Stimulated activated CD8-positive, alpha-beta memory T cell treated with anti-CD3 and anti-CD28 coated beads, Interleukin-4, amount 100 ng/mL, for 24 hours (primary cell): Measurements from ENCODE around the gene MZB1.
"Not testable (repeated sequence)": the region's sequence is repeated elsewhere in the genome, so short reads cannot be mapped to it uniquely, and the experiment has no call there.

Experiments
- DNase-seq: peaks from one replicate; pipeline ENCODE4 v3.0.0-alpha.2; 2020; ENCODE audit warnings: low read depth

MZB1 gene

DNA sequence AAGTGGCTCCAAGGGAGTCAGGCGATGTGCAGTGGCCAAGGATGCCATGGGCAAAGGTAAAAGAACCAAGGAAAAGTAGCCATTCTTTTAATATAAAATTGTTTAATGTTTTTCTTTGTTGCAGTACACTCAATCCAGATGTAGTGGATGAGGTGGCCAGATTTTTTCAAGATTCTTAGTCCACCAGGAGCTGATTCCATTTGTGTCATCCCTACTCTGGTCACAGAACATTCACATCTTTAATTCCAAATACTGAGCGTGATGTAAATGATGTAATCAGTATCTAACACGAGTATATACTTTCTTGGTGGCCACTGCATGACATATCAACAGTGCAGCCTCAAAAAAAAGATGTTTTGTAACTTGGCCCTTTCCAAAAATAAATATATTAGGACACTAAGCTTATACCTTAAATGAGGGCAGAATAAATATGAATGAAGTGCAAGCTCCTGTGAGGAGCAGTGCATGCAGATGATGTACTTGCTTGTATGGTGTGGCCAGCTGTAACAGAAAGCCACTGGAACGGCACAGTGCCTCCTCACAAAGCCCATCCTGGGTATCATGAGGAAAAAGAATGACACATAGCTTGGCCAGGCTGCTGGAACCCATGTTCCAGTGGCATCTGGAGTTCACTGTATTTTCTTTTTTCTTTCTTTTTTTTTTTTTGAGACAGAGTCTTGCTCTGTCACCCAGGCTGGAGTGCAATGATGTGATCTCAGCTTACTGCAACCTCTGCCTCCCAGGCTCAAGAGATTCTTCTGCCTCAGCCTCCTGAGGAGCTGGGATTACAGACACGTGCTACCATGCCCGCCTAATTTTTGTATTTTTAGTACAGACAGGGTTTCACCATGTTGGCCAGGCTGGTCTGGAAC lies 20.6 kb upstream of the MZB1 start:
- DNase-seq = no peak

DNA sequence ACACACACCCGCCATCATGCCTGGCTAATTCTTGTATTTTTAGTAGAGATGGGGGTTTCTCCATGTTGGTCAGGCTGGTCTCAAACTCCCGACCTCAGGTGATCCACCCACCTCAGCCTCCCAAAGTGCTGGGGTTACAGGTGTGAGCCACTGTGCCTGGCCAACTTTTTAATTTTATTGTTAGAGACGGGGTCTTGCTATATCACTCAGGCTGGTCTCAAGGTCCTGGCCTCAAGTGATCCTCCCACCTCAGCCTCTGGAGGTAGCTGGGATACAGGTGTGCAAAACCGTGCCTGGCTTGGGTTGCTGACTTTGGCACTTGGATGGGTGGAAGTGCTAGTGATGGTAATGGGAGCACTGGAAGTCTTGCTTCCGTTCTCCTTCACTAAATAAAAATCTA lies 19.4 kb upstream of the MZB1 start:
- not testable (repeated sequence) for DNase-seq

DNA sequence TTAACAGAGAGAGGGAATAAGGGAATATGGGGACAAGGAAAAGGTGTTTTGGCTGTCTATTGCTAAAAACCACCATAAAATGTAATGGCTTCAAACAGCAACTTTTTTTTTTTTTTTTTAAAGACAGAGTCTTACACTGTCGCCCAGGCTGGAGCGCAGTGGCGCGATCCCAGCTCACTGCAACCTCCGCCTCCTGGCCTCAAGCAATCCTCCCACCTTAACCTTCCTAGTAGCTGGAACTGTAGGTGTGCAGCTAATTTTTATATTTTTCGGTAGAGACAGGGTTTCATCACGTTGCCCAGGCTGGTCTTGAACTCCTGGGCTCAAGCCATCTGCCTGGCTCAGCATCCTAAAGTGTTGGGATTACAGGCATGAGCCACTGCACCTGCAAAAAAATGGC lies 18.5 kb upstream of the MZB1 start:
- DNase-seq = no peak

GRCh38 chr5:139407517-139407916 lies 17.8 kb upstream of the MZB1 start:
- DNase-seq = no peak

DNA sequence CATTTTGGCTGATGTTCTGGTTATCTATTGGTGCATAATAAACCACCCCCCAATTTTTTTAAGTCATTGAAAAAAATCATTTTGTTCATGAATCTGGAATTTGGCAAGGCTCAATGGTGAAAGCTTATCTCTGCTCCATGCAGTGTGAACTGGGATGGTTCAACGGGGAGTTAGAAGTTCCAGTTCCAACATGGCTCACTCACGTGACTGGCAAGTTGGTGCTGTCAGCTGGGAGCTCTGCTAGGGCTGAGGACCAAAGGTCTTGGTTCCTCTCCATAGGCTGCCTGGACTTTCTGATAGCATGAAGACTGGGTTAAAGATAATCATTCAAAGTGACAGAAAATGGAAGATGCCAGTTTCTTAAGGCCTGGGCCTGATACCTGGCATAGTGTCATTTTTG lies 17.2 kb upstream of the MZB1 start:
- no peak for DNase-seq

- DNase-seq = no peak
These were observed 14.7 kb upstream of the MZB1 start for GRCh38 chr5:139404484-139404840.

DNA sequence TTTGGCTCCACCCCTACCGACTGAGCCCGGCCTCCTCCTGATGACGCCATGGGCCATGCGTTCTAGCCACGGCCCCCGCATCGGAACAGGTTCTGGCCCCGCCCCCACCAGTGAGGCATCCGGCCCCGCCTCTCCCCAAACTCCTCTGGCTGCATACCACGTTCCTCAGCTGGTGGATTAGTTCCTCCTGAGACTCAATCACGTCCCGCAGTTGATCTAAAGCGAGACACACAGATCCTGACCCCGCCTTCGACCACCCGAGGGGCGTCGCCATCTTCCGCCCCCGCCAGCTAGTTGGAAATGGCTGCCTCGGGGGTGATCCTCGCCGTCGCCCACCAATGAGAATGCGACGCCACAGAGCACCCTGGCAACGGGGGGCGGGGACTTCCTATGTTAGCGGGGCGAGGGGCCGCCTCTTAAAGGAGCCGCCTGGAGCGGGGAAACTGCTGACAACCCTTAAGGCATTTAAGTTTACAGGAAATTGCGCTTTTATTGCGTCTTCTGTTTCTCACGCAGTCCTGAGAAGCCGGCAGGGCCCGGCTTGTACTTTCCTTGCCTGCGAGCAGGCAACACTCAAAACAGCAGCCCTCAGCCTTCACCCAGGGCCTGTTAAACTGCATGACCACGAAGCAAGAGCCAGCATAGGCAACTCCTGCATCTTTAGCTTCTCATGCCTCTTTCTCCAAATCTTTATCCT lies 14.2 kb upstream of the MZB1 start, which contains the start of gene SPATA24:
Gene SPATA24 (minus strand): TSS at position 303 of the 697 bp plus-strand sequence. CDS start 29 bp downstream, at position 274.
- peak; percentile 98 for DNase-seq

DNA sequence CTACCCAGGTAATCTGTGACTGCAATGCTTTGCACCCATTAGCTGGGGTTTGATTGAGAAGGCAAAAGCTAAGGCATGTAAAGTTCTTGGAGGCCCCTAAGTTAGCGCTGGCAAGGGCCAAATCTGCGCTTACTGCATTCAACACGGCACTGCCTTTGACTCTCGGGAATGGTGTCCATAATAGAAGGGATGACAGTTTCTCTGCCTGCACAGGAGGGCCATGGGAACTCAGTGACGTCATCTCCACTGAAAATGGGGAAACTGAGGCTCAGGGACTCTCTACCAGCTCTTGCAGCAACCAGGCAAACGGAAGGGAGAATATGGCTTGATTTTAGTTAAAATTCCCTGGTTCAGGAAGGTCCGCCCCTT lies 13.7 kb upstream of the MZB1 start:
- no peak for DNase-seq

DNA sequence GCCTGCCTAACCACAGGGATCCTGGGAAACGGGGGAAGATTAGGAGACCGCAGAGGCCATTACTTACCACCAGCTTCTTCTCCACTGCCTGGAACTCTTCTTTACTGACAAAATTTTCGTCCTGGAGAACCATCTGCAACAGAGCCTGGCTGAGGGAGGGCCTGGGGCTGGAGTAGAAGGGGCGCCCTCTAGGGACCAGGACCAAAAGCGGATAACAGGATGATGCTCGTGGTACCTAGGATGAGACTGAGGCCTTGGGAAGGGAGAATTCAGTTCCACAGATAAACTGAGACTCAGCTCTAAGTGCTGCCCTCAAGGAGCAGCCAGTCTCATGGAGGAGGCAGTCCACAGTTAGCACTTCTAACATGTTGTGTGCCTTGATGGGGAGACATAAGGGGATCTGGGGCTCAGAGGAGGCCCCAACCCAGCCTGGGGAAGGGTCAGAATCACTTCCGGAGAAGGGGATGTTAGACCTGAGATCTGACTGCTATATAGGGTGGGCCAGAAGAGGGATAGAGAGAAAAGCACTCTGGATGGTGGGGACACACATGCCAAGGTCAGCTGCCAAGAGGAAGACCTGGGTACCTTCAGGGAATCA lies 12.9 kb upstream of the MZB1 start:
- DNase-seq = no peak

GRCh38 chr5:139401546-139401945 lies 11.8 kb upstream of the MZB1 start:
- no peak for DNase-seq

DNA sequence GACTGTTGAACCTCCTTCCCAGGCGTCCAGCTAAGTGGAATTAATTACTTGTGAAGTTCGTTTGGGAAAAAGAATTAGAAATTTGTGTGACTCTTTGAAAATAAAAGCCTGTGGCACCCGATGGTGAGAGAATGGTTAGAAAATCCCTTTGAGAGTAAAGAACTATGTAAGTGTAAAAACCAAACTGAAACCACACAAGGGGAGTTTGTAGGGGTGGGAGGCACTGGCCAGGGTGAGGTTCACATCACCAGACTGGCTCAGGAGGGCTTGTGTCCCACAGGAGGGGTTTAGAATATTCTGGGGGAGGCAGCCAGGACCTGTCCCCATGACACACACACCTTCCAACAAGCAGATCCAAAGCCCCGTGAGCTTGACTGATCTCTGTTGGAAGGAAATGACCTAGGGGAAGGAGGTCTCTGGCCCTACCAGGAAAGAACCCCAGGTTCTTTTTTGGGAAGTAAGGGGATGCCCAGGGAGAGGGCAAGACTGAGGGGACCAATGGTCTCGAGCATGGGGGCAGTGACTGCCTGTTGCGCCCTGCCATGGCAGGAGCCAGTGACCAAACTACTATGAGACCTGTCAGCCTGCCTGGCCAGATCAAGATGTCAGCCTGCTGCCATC lies 9.9 kb upstream of the MZB1 start:
- no peak for DNase-seq

DNA sequence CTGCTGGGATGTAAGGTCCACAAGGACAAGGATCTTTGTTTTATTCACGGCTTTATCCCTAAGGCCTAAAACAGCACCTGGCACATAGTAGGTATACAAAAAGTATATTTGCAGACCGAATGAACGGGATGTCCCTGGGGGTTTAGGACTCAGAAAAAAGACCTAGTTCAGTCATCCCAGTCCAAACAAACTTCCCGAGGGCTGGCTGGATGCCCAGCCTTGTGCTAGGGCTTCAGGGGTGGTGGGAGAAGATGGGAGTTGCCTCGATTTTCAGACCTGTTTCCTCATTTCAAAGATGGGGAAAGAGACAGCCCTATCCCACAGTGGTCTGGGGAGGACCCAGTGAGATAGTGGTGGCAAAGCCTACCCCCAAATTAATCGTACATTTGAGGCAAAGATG lies 8.2 kb upstream of the MZB1 start:
- no peak for DNase-seq

DNA sequence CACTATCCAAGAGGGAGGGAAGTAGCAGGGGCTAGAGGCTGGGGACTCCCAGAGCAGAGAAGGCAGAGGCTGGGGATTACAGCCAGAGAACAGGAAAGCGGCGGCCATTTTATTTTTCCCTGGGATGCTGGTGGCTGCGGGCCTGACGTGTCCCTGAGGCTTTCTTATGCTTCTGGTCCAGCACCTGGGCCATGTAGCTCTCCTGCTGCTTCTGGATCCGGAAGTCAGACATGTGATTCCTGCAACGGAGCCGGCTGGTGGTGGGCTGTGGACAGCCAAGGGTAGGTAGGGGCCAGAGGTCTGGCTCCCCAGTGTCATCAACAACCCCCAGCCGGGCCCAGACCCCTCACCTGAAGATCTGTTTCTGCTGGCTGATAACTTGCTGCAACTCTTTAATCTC lies 7.0 kb upstream of the MZB1 start:
- no peak for DNase-seq

DNA sequence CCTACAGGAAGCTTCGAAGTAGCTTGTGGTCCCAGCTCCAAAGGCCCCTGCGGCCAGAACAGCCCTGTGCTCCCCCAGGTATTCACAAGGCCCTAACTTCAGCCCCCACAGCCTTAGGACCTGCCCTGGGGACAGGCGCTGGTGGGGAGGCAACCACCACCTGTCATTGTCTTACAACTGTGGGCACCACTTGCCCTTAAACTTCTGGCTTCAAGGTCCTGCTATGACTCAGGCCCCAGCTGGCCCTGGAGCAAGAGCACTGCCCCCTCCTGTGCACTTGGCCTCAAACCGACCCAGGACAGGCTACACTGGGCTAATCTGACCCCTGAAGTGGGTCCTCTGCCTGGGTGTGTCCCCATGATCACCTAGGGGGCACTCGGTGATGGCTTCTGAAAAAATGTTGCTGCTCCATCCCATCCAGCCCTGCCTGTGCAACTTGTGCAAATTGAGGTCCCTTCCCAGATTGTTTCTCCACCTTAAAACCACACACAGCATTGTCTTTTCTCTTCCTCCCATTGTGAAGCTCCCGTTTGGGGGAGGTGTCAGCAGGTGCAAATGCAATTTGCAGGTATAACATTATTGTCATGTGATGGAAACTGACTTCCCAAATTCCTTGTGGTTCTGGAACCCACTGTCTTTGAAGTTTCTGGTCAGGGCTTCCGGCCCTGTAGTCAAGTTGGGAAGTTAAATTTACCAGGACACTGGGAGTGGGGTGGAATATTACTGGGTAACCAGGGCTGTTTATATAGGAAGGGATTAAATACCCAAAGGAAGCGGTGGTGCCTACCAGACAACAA lies 6.3 kb upstream of the MZB1 start:
- no peak for DNase-seq

GRCh38 chr5:139394654-139395566 lies 5.2 kb upstream of the MZB1 start, which contains the start of gene PROB1:
Gene PROB1 (minus strand): TSS chr5:139395104. CDS start chr5:139395081, 23 bp downstream.
- no peak for DNase-seq

GRCh38 chr5:139394123-139394653 lies 4.5 kb upstream of the MZB1 start:
- peak; percentile 53 for DNase-seq

DNA sequence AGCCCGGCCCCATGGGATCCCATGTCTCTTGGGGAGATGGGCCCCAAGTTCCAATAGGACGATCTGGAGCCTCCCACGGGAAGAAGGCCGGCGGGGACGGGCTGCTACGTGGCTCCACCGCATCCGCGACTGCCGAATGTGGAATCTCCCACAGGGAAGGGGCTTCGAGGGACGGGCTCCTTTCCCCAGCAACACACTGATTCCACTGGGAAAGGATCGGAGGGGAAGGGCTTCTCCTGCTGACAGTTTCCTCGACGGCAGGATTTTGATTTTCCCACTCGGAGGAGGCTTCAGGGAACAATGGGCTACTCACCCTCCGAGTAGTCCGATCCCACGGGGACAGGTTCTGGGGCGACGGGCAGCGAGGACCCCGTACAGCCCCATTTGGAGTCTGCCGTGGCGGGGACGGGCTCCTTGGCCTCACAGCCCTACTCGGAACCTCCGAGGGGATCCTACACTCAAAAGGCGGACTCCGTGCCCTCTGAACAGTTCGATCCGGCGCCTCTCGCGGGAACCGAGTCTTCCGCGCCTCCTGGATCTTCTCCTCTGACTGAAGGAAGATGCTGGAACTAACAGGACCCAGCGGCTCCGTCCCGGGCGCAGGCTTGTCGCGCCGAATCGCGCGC lies 3.9 kb upstream of the MZB1 start:
- no peak for DNase-seq

- DNase-seq = peak; percentile 71
These were observed 3.2 kb upstream of the MZB1 start for GRCh38 chr5:139392678-139393496.

- no peak for DNase-seq
These were observed 2.6 kb upstream of the MZB1 start for GRCh38 chr5:139392324-139392677.
